CD4-positive, alpha-beta T cell treated with Interferon gamma for 1 hour (primary cell): Measurements from ENCODE around the gene STARD13.

ENCODE experiments used
- DNase-seq: peaks from one replicate; pipeline ENCODE4 v3.0.0-alpha.2; 2020

The STARD13 gene, protein sequence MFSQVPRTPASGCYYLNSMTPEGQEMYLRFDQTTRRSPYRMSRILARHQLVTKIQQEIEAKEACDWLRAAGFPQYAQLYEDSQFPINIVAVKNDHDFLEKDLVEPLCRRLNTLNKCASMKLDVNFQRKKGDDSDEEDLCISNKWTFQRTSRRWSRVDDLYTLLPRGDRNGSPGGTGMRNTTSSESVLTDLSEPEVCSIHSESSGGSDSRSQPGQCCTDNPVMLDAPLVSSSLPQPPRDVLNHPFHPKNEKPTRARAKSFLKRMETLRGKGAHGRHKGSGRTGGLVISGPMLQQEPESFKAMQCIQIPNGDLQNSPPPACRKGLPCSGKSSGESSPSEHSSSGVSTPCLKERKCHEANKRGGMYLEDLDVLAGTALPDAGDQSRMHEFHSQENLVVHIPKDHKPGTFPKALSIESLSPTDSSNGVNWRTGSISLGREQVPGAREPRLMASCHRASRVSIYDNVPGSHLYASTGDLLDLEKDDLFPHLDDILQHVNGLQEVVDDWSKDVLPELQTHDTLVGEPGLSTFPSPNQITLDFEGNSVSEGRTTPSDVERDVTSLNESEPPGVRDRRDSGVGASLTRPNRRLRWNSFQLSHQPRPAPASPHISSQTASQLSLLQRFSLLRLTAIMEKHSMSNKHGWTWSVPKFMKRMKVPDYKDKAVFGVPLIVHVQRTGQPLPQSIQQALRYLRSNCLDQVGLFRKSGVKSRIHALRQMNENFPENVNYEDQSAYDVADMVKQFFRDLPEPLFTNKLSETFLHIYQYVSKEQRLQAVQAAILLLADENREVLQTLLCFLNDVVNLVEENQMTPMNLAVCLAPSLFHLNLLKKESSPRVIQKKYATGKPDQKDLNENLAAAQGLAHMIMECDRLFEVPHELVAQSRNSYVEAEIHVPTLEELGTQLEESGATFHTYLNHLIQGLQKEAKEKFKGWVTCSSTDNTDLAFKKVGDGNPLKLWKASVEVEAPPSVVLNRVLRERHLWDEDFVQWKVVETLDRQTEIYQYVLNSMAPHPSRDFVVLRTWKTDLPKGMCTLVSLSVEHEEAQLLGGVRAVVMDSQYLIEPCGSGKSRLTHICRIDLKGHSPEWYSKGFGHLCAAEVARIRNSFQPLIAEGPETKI

DNA sequence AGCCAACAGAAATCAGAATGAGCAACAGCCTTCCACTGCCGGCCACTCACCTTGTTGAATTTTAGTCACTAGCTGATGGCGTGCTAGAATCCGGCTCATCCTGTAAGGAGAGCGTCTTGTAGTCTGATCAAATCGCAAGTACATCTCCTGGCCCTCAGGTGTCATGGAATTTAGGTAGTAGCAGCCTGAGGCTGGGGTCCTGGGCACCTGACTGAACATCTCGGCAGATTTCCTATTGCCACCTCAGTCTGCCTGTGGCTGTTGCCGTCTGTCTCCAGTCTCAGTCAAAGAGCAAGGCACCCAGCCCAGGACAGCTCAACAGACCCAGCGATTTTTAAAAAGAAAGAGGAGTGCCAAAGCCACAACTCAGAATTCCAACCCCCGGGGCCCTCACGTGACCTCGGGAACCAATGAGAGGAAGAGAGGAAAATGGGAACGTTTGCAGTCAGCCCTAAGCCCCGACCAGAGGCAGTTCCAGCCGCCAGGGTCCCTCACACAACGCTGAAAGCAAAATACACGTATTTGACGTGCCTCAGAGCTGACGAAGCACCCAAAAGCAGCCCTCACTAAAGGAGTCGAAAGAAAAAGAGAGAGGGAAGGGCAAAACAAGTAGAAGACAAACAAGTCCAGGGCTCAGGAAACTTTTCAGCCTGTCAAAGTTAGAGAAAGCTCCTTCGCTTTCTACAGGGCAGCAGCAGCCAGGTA lies at the start of gene STARD13:
TSS of gene STARD13 (minus strand) at position 336 of the 705 bp plus-strand sequence. CDS start at position 219, 117 bp downstream.
- peak; percentile 3 for DNase-seq

- DNase-seq: no peak
Measured at GRCh38 chr13:33334831-33335230, 49.3 kb upstream of the STARD13 start.

DNA sequence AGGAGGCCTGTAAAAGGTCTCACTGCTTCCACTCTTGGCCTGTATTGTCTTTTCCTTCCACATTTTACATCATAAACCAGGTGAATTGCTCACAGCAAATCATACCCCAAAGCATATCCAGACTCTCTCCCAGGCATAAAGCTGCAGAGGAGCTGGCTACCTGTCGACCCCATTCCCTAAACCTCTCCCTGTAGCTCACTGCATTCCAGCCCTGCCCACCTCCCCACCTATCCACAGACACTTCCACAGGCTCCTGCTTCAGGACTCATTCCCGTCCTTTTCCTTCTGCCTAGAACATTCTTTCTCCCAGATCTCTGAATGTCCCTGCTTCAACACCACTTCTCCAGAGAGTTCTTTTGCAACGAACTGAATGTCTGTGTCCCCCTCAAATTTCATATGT lies 46.4 kb upstream of the STARD13 start:
- no peak for DNase-seq

DNA sequence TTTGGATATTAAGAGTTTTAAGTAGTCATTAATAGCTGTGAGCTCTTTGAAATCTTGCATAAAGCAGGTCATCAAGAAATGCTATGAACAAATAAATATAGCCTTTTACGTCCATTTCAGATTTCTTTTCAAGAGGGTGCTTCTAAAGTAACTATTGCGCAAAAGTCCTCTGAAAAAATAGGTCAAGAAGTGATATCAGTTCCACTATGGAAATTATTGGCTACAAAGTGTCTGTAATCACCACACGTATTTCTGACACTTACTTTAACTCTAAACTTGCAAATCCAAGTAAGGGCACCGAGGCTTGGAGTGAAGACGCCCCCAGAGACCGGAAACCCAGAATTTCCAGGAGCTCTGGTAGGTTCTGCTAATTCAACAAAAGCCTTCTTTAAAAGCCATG lies 44.9 kb upstream of the STARD13 start:
- DNase-seq: no peak

GRCh38 chr13:33328701-33329100 lies 43.1 kb upstream of the STARD13 start:
- DNase-seq: no peak

GRCh38 chr13:33326723-33327122 lies 41.2 kb upstream of the STARD13 start:
- DNase-seq: no peak

GRCh38 chr13:33326246-33326645 lies 40.7 kb upstream of the STARD13 start:
- no peak for DNase-seq

DNA sequence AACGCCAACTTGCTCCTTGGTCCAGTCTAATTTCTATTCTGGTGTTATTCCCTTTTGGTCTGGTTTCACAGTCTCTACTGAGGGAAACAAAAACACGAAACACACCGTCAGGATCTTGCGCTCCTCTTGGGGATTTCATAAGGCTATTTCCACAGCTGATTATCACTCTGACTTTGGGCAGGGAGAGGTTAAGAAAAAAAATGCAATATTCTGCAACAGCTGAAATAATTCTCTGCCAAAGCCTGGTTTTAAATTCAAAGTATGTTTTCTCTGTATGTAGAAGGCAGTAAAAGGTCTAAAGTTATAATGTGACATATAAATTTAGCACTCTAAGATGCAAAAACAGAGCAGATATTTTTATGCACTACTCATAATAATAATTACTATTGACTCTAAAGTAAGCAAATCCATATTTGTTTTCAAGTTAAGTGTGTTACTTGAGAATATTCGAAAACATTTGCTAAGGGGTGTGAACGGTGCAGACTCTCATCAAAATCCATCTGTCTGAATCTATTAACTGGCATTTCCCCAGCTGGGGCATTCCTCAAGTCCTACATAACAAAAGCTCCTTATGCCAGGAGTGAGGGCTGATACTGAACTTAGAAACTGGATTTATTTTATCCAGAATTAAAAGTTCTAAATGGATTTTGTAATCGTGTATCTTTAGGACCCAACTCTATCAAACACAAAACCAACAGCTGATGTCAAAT lies 38.4 kb upstream of the STARD13 start:
- DNase-seq: no peak

- DNase-seq: no peak
Measured at GRCh38 chr13:33322965-33323668, 37.6 kb upstream of the STARD13 start.

DNA sequence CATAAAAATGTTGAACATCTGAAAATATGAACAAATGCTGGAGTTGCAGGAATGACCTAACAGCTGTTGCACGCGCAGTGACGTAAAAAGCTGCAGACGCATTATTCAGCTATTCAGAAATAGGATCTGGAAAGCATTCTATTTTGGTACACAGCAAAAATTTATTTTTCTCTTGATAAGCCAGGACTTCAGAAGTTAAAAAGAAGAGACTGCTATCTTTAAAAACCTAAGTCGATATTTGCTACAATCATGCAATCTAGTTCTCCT lies 36.9 kb upstream of the STARD13 start:
- no peak for DNase-seq

DNA sequence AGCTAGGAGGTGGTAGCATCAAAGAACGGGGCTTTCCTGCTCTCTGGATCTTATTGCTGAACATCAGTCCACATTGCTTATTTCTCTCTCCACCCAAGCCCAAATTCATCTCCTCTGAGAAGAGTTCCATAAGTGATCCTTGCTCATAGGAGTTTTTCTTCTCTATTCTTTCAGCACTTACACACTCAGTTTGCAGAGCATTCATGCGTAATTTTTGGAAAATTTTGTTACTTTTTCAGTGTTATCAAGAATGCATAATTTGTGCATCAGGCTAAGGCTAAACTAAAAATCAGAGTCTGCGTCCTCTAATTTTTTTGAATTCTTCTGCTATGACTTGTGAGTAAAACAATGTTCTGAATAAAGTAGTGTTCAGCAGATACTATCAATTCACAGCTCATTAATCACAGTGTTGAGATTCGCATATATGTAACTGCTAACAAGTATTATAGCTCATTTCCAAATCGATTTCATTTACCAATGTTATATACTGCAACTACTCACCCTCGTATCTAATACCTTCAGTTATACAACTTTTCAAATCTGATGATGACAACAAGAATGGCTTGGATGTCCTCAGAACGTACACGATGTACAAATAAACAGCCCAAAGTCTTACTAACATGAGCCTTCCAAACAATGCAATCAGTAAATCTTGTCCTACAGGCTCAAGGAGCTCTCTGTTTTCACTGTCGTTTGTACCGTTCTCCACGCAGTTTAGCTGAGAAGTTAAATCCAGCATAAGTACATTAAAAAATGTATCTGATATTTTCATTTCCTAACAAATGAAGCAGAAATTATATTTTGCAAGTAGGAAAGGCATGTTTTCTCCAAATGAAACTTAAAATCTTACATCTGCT lies 36.4 kb upstream of the STARD13 start:
- DNase-seq: no peak

DNA sequence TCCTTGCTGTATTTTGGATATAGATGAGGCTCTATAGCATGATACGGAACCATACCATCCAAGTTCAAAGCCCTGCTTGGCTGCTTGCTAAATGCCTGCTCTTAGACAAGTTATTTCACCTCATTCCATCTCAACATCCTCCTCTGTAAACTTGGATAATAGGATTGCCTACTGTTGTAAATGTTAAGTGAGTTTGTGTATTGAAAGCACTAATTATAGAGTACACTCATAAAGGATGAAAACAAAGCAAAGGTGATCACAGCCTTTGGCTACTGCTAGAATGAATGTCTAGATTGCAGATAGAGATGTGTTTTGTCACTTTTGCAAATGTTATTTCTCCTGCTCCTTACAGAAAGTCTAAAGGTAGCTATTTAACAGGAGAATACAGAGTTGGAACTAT lies 34.3 kb upstream of the STARD13 start:
- no peak for DNase-seq

DNA sequence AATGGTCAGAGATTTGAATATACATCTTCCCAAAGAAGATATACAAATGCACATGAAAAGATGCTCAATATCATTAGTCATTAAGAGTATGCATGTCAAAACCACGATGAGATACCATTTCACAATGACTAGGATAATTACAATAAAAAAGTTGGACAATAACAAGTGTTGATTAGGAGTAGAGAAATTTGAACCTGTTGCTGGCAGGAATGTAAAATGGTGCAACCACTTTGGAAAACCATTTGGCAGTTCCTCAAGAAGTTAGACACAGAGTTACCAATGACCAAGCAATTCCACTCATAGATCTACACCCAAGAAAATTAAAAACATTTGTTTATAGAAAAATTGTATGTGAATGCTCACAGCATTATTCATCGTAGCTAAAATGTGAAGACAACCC lies 33.2 kb upstream of the STARD13 start:
- DNase-seq: no peak

GRCh38 chr13:33318037-33318436 lies 32.5 kb upstream of the STARD13 start:
- DNase-seq: no peak

GRCh38 chr13:33316890-33317289 lies 31.3 kb upstream of the STARD13 start:
- no peak for DNase-seq

DNA sequence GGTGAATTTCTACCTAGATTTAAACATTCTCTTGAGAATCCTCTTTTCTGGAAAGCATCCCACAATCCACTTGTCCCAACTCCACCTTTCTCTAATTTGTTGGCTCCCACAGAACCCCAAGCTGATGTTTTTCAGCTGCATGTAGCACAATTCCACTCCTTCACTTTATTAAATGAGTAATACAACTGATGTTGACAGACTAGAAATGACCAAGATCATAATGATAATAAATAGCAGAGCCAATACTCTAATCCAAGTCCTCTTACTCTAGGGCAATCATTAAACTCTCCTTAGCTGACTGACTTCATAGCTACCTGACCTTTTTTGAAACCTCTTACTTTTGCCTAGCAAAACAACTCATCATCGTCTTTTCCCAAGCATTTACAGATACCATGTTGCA lies 27.9 kb upstream of the STARD13 start:
- DNase-seq: no peak

GRCh38 chr13:33312861-33313212 lies 27.3 kb upstream of the STARD13 start:
- DNase-seq: no peak

DNA sequence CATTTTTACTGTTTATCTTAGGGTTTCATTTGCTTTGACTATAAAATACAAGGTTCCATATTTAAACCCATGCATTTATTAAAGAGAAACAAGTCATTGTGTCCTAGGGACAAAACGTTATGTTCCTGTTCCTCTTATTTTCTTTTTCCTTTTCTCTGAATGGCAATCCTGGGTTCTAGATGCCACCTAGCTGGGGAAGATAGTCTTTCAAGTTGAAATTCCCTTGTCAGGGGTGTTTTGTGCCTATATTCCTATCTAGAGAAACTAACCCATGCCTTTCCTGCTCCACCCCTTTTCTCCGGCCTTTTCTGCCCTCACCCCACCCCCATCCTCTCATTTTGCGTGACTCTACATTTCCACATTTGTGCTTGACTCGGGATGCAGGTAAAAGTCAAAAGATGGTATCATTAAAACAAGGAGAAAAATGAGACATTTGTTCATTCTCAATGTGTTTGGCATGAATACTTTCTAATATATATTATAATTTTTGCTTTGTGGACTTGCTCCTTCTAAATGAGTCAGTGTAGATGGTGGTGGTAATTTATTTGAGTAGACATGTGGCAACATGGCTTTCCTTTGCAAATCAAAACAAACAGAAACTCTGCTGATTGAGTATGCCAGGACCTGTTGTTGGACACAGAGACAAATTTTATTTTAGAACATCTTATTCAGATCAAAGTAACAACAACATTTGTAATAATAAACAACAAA lies 26.8 kb upstream of the STARD13 start:
- DNase-seq: no peak

- no peak for DNase-seq
Measured at GRCh38 chr13:33311040-33311439, 25.5 kb upstream of the STARD13 start.
